Iris pigment epithelial cell (primary cell): Measurements from ENCODE around the gene JSRP1.

Experiments used
- DNase-seq: peaks from one replicate; pipeline ENCODE4 v3.0.0-alpha.2; 2011; ENCODE audit warnings: low read depth

The JSRP1 gene

GRCh38 chr19:2266183-2266993 is 10.2 kb upstream of the JSRP1 start:
- peak; percentile 84 for DNase-seq

- DNase-seq: no peak
Measured at GRCh38 chr19:2261438-2262172, 5.4 kb upstream of the JSRP1 start.

GRCh38 chr19:2260341-2260805 is 4.2 kb upstream of the JSRP1 start:
- DNase-seq: no peak

GRCh38 chr19:2259336-2259735 is 3.1 kb upstream of the JSRP1 start:
- DNase-seq: no peak

- DNase-seq: no peak
Measured at GRCh38 chr19:2255112-2255845, 938 bp downstream of the JSRP1 start.

GRCh38 chr19:2254064-2254872 is 1.9 kb downstream of the JSRP1 start:
- DNase-seq: no peak

- DNase-seq: no peak
Measured at GRCh38 chr19:2253106-2254063, 2.8 kb downstream of the JSRP1 start.

GRCh38 chr19:2252797-2253105 is 3.5 kb downstream of the JSRP1 start:
- DNase-seq: no peak

- no peak for DNase-seq
Measured at GRCh38 chr19:2252055-2252796, 4.0 kb downstream of the JSRP1 start.

GRCh38 chr19:2251106-2252054 is 4.8 kb downstream of the JSRP1 start:
- no peak for DNase-seq

GRCh38 chr19:2250766-2251105 is 5.5 kb downstream of the JSRP1 start:
- no peak for DNase-seq

GRCh38 chr19:2249880-2250765 is 6.1 kb downstream of the JSRP1 start:
- no peak for DNase-seq

- DNase-seq: no peak
Measured at GRCh38 chr19:2249010-2249866, 7.0 kb downstream of the JSRP1 start, which contains the start of gene AMH. Gene AMH (plus strand): TSS chr19:2249323. CDS start chr19:2249333, 10 bp downstream.

- no peak for DNase-seq
Measured at GRCh38 chr19:2248136-2249009, 7.8 kb downstream of the JSRP1 start.

- DNase-seq: no peak
Measured at GRCh38 chr19:2247433-2248101, 8.7 kb downstream of the JSRP1 start.
